DOHH2 (cell line): ENCODE data around the gene LNP1.

Source experiments
- CTCF ChIP-seq: fragments of 200-600 bp; sonication (generic); IDR thresholded peaks from one replicate; pipeline ENCODE4 v1.5.1; 2014; ENCODE audit warnings: antibody characterized with exemption, mild to moderate bottlenecking, low read depth, low read length; ENCODE audit not compliant: poor library complexity, severe bottlenecking
- EZH2phosphoT487 ChIP-seq: fragments of 200-600 bp; sonication (generic); IDR thresholded peaks from 2 replicates; pipeline ENCODE4 v1.6.1; 2017; ENCODE audit warnings: borderline replicate concordance, mild to moderate bottlenecking, antibody characterized with exemption, low read length, moderate library complexity, mixed read lengths

- no peak for TF ChIP-seq EZH2phosphoT487
- TF ChIP-seq CTCF = no peak
Measured at GRCh38 chr3:100407164-100407563, 5.8 kb downstream of the LNP1 start.
